Heart right ventricle (tissue), 16 donors: ENCODE data around the gene COMT. TPM values are rescaled to one million over a fixed set of nuclear protein-coding genes. Genes with fewer than 3 reads are reported as not detected.

ENCODE experiments used
- ATAC-seq, 8 donors: fragments of 200-7000 bp; cut with Tn5 transposase; one replicate each; pipeline ENCODE4 v1.9.1; 2020; ENCODE audit warnings: mild to moderate bottlenecking in 8 of 8, moderate library complexity in 8 of 8, moderate number of reproducible peaks in 1 of 8
- DNase-seq, 2 donors: peaks; one replicate each; pipeline ENCODE4 v3.0.0-alpha.2; 2020
- H3K27ac ChIP-seq, 10 donors: fragments of 200-600 bp; sonication (generic) in 2 of 10; one replicate each; pipeline versions ENCODE4 v1.5.0 to v1.8.0; 2020 to 2022; ENCODE audit warnings: mild to moderate bottlenecking in 3 of 10
- H3K27me3 ChIP-seq, 7 donors: fragments of 200-600 bp; one replicate each; pipeline ENCODE4 v1.8.0; 2021 to 2022; ENCODE audit warnings: mild to moderate bottlenecking in 2 of 7
- H3K36me3 ChIP-seq, 9 donors: fragments of 200-600 bp; sonication (generic) in 1 of 9; one replicate each; pipeline versions ENCODE4 v1.5.0 to v1.8.0; 2020 to 2022; ENCODE audit warnings: mild to moderate bottlenecking in 2 of 9
- H3K4me1 ChIP-seq, 9 donors: fragments of 200-600 bp; sonication (generic) in 1 of 9; one replicate each; pipeline versions ENCODE4 v1.5.0 to v1.8.0; 2020 to 2022; ENCODE audit warnings: mild to moderate bottlenecking in 4 of 9
- H3K4me3 ChIP-seq, 10 donors: fragments of 200-600 bp; sonication (generic) in 2 of 10; one replicate each; pipeline versions ENCODE4 v1.5.0 to v1.8.0; 2020 to 2022; ENCODE audit warnings: mild to moderate bottlenecking in 7 of 10, moderate library complexity in 2 of 10
- H3K9me3 ChIP-seq, 11 donors: fragments of 200-600 bp in 10 of 11; sonication (generic) in 2 of 11; one replicate each; pipeline versions ENCODE4 v1.5.0 to v1.8.0; 2013 to 2022; ENCODE audit warnings: mild to moderate bottlenecking in 2 of 11, control low read depth in 1 of 11, moderate library complexity in 1 of 11
- WGBS, 2 donors: extraction: QIAGEN DNeasy Blood & Tissue Kit; methylation state at CpG; one replicate each; pipeline ENCODE4 v1.1.7; 2013; ENCODE audit warnings: inconsistent platforms in 1 of 2; 5-methylcytosine and 5-hydroxymethylcytosine counted together
- intact Hi-C, 10 donors: fragments of 100-400 bp; cut with DNase I; formaldehyde crosslinking; loops; one replicate each; pipeline versions ENCODE4 v1.11.1 to v1.14.2; 2022
- polyA plus RNA-seq, 2 donors: library from polyadenylated mRNA; stranded (reverse); fragments of 200-250 nt; gene quantifications; one replicate each; pipeline ENCODE4 v1.2.3, GENCODE V29; 2013
- total RNA-seq, 10 donors: library from RNA; stranded (reverse); fragmentation: NEBNext Ultra II Directional in 3 of 10; extraction: Animal tissue kit (Norgen Biotek cat#: 25700) in 3 of 10; gene quantifications; one replicate each; pipeline versions ENCODE4 v1.2.1 to v1.2.4, GENCODE V29; 2021 to 2023
- TF ChIP-seq, protein P1 (sequence below), 9 donors: fragments of 200-600 bp; sonication (generic) in 2 of 9; IDR thresholded peaks; one replicate each; pipeline versions ENCODE4 v1.5.0 to v1.8.0; 2021 to 2022; ENCODE audit warnings: antibody characterized with exemption in 9 of 9, mild to moderate bottlenecking in 5 of 9, moderate library complexity in 1 of 9
- donor health status: Arrhythmogenic right ventricular cardiomyopathy.
- donor health status: ischemic (EF 13 %, LVEDD 7.1; RV severe dilation, severe dysfunction).
- donor health status: healthy with polysubstance abuse.
- donor health status: DM: no; HTN: yes; CAD: no.
- donor health status: DM: no; HTN: no; CAD: no.
- donor health status: ischemic (EF 25% LVEDD 6.9; RV normal size, moderate dysfunction).
- donor health status: ischemic (EF 25% LVEDD 5.7; RV mildly dilated, moderate dysfunction).
- donor health status: healthy.
- donor health status: DM: yes; HTN: yes; CAD: no.
- donor health status: Ischemic cardiomyopathy.
- donor health status: ischemic (EF 35%, LVEDD 5.7; RV mildly dilated, moderate dysfunction).
- donor health status: nonischemic (EF 11% LVEDD 7.7; RV severe dilation, severe dysfunction).
- donor health status: DM: yes; HTN: yes; CAD: no.
- donor health status: PGD.
- donor health status: ischemic (EF 29% LVEDD 5.4; RV normal size, mild dysfunction).
- donor health status: nonischemic (EF 23%, LVEDD 6.1; RV moderate dilation, normal function).

COMT gene
- total and polyA plus RNA-seq, 12 donors: 42.9 to 273 (median 101) TPM

DNA sequence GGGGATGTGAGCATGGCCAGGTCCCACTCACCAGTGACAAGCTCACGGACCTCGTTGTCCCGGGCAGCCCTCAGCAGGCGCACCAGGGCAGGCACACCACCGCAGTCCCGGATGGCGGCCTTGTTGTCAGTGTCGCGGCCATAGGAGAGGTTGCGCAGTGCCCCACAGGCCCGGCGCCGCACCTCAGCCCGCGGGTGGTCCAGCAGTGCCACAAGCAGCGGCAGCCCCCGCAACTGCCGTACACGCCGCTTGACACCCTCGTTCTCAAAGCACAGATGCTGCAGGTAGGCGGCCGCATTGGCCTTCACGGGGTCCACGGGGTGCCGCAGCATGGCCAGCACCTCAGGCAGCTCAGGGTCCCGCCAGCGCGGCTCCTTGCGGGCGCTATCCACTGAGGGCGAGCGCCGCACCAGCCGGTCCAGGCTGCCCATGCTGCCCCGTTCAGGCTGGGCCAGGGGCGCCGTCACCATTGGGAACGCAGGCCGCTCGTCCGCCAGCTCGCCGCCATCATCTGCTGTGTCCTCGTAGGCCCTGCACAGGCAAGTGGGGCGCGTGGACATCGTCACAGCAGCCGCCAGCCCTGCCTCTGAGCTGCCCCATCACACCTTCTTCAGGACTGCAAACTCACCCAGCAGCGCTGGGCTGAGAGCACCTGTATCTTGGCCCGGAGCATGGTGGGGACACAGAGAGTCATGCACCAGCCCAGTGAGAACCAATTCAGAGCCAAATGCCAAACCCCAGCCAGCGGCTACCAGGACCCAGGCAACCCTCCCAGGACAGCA lies 38.3 kb downstream of the COMT start:
- no peak overlapping the region for H3K4me3 ChIP-seq
- H3K36me3 ChIP-seq: peaks cover 0 to 61% (median 16%) of the 10 kb centered on the region in 9 donors
- WGBS, 2 donors: 94 to 95% methylated on average over 52 of the region's 52 CpGs
- ATAC-seq: no peak
- H3K4me1 ChIP-seq: peaks cover 18 to 38% (median 24%) of the 10 kb centered on the region in 9 donors
- H3K9me3 ChIP-seq: no peaks in the 10 kb centered on the region
- H3K27ac ChIP-seq: no peak overlapping the region
- TF ChIP-seq, protein P1, sequence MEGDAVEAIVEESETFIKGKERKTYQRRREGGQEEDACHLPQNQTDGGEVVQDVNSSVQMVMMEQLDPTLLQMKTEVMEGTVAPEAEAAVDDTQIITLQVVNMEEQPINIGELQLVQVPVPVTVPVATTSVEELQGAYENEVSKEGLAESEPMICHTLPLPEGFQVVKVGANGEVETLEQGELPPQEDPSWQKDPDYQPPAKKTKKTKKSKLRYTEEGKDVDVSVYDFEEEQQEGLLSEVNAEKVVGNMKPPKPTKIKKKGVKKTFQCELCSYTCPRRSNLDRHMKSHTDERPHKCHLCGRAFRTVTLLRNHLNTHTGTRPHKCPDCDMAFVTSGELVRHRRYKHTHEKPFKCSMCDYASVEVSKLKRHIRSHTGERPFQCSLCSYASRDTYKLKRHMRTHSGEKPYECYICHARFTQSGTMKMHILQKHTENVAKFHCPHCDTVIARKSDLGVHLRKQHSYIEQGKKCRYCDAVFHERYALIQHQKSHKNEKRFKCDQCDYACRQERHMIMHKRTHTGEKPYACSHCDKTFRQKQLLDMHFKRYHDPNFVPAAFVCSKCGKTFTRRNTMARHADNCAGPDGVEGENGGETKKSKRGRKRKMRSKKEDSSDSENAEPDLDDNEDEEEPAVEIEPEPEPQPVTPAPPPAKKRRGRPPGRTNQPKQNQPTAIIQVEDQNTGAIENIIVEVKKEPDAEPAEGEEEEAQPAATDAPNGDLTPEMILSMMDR (IDR thresholded peaks at IDR 0.05): no peak
- intact Hi-C loops: loop anchor here in 1 of 10 donors (10.0 kb wide), 1 partner anchor 145 kb away; no protein-coding TSS in a partner anchor
- no peak for DNase-seq
- no peaks in the 10 kb centered on the region for H3K27me3 ChIP-seq

DNA sequence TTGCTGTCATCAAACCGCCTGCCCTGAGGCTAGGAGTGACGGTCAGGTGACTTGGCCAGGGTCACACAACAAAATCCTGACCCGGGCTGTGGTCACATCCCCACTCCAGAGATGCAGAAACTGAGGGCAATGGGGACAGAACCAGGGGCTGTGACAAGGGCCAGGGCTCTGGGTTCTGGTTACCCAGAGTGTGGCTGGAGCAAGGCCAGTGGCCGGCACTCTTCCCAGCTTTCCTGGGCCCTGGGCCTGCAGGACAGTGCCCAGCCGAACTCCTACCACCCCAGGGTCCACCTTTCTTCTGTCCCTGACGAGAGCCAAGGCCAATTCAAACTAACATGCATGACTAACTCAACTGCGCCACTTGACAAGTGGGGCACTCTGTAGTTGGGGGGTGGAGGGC lies 39.2 kb downstream of the COMT start:
- H3K4me3 ChIP-seq: no peak overlapping the region
- no peaks in the 10 kb centered on the region for H3K27me3 ChIP-seq
- H3K27ac ChIP-seq: no peak overlapping the region
- ATAC-seq (no peak), DNase-seq (no peak)
- 92% methylated on average over 7 of the region's 7 CpGs for WGBS, 2 donors
- H3K4me1 ChIP-seq: peaks cover 26 to 38% (median 32%) of the 10 kb centered on the region in 9 donors
- peaks cover 0 to 61% (median 16%) of the 10 kb centered on the region in 9 donors for H3K36me3 ChIP-seq
- no peaks in the 10 kb centered on the region for H3K9me3 ChIP-seq
- intact Hi-C loops: no loop called here
- TF ChIP-seq, protein P1 (IDR thresholded peaks at IDR 0.05): no peak

DNA sequence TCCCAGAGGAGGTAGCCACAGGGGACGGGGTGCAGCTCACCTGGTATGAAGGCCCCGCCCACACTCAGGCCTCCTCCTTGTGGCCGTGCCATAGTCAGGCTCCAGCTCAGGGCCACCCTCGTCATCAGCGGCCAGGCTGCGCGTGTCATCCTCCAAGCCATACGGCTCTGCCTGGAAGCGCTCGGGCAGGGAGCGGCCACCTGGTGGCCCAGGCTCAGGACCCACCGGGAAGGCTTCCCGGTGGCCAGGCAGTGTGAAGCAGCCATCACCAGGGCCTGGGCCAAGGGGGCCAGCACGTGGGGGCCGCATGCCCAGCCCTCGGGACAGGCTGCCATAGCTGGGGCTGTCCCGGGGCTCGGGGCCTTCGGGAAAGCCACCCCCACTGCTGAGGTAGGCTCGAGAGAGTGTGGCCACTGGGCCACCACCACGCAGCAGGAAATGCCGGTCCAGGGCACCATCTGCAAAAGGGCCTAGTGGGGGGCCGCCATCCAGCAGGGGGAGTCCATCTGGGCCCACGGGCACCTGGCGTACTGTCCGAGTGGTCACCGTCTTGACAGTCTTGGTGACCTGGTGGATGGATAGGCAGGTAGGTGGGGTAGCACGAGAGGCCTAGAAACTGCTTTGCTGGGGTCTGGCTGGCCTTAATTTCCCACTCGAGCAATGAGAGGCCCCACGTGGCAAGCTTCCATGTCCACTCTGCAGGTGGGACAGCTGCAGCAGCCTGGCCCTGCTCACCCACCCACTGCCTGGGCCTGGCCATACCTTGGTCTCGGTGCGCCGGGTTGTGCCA lies 39.8 kb downstream of the COMT start:
- TF ChIP-seq, protein P1 (IDR thresholded peaks at IDR 0.05): no peak
- Histone ChIP-seq H3K27ac (no peak overlapping the region), H3K27me3 (no peaks in the 10 kb centered on the region), H3K36me3 (peaks cover 0 to 57% (median 14%) of the 10 kb centered on the region in 9 donors), H3K4me1 (peaks cover 32 to 43% (median 38%) of the 10 kb centered on the region in 9 donors), H3K9me3 (no peaks in the 10 kb centered on the region), H3K4me3 (no peak overlapping the region)
- DNase-seq (peak in 1 of 2 donors; percentile 14), ATAC-seq (no peak)
- WGBS, 2 donors: 91 to 94% methylated on average over 33 of the region's 33 CpGs
- intact Hi-C loops: no loop called here
